OCI-LY1 (cell line): Measurements from ENCODE around the gene FSD1L.

Experiments
- H2AFZ ChIP-seq: fragments of 200-600 bp; sonication (generic), shearing (Covaris generic); 2 replicates; pipeline ENCODE4 v1.6.0; 2014; ENCODE audit warnings: antibody characterized with exemption, mild to moderate bottlenecking, low read length
- H3F3A ChIP-seq: fragments of 200-600 bp; sonication (generic), shearing (Covaris generic); 2 replicates; pipeline ENCODE4 v1.6.0; 2014; ENCODE audit warnings: mild to moderate bottlenecking, antibody characterized with exemption, low read length, moderate library complexity; ENCODE audit not compliant: insufficient read depth
- H3K27ac ChIP-seq: fragments of 200-600 bp; sonication (generic); 2 replicates; pipeline ENCODE4 v1.5.1; 2014; ENCODE audit warnings: low read length, mixed run types, mild to moderate bottlenecking, low read depth; ENCODE audit not compliant: poor library complexity, severe bottlenecking
- H3K27me3 ChIP-seq: fragments of 200-600 bp; sonication (generic); 2 replicates; pipeline ENCODE4 v1.6.0; 2014; ENCODE audit warnings: antibody characterized with exemption, mild to moderate bottlenecking, low read length, moderate library complexity; ENCODE audit not compliant: insufficient read depth
- H3K36me3 ChIP-seq: fragments of 200-600 bp; sonication (generic); 2 replicates; pipeline ENCODE4 v1.6.1; 2014; ENCODE audit warnings: mild to moderate bottlenecking, antibody characterized with exemption, low read length, moderate library complexity, mixed read lengths; ENCODE audit not compliant: insufficient read depth
- H3K4me1 ChIP-seq: fragments of 200-600 bp; sonication (generic); 2 replicates; pipeline ENCODE4 v1.5.1; 2014; ENCODE audit warnings: mild to moderate bottlenecking, low read length, moderate library complexity; ENCODE audit not compliant: insufficient read depth, severe bottlenecking
- H3K4me2 ChIP-seq: fragments of 200-600 bp; sonication (generic), shearing (Covaris generic); 2 replicates; pipeline ENCODE4 v1.6.1; 2014; ENCODE audit warnings: low read length
- H3K4me3 ChIP-seq: fragments of 200-600 bp; sonication (generic); 2 replicates; pipeline ENCODE4 v1.5.1; 2014; ENCODE audit warnings: low read length, low read depth, mild to moderate bottlenecking, mixed read lengths; ENCODE audit not compliant: poor library complexity, severe bottlenecking
- H3K79me2 ChIP-seq: fragments of 200-600 bp; shearing (Covaris generic); 2 replicates; pipeline ENCODE4 v1.6.1; 2016; ENCODE audit warnings: mixed run types, low read length, mixed read lengths; ENCODE audit not compliant: insufficient read depth
- H3K9ac ChIP-seq: fragments of 200-600 bp; sonication (generic), shearing (Covaris generic); 2 replicates; pipeline ENCODE4 v1.6.1; 2014; ENCODE audit warnings: mild to moderate bottlenecking, low read length, mixed read lengths
- H3K9me2 ChIP-seq: fragments of 200-600 bp; sonication (generic), shearing (Covaris generic); 2 replicates; pipeline ENCODE4 v1.6.1; 2014; ENCODE audit warnings: low read depth, mild to moderate bottlenecking, low read length, mixed read lengths
- H3K9me3 ChIP-seq: fragments of 200-600 bp; shearing (Covaris generic); 2 replicates; pipeline ENCODE4 v1.6.1; 2014; ENCODE audit warnings: low read length, mixed read lengths
- H4K20me1 ChIP-seq: fragments of 200-600 bp; sonication (generic), shearing (Covaris generic); 2 replicates; pipeline ENCODE4 v1.6.0; 2016; ENCODE audit warnings: mild to moderate bottlenecking, low read length; ENCODE audit not compliant: insufficient read depth
- EZH2 ChIP-seq: fragments of 200-600 bp; sonication (generic), shearing (Covaris generic); IDR thresholded peaks from 2 replicates; pipeline ENCODE4 v1.8.0; 2017; ENCODE audit warnings: borderline replicate concordance, mixed run types, mild to moderate bottlenecking, antibody characterized with exemption, low read length, moderate library complexity, mixed read lengths
- TF ChIP-seq, protein P1 (sequence below): fragments of 200-600 bp; sonication (generic), shearing (Covaris generic); IDR thresholded peaks from 2 replicates; pipeline ENCODE4 v1.5.1; 2017; ENCODE audit warnings: mild to moderate bottlenecking, antibody characterized with exemption, low read length, moderate library complexity, mixed read lengths

FSD1L gene

DNA sequence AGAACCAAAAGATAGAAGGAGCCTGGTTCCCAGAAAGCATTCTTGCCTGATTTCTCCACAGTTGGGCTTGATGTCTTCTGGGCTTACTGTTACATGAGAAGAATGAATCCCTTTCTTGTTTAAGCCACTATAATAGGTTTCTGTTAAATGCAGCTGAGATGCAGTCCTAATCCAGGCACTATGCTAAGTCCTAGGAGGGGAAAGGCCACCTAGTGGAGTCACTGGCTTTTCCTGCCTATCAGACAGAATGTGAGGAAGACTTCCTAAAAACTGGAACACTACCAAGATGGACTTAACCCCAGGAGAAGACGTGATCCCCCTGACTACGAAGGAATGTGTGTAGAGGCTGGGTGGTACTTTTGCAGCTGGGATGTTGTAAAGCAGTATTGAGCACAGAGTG lies 34.3 kb upstream of the FSD1L start:
- no peak overlapping the region for H2AFZ ChIP-seq
- H4K20me1 ChIP-seq, result no peaks in the 10 kb centered on the region
- H3K27me3 ChIP-seq, result no peaks in the 10 kb centered on the region
- H3K9me3 ChIP-seq, result no peaks in the 10 kb centered on the region
- H3K27ac ChIP-seq, result no peak overlapping the region
- H3K4me3 ChIP-seq, result no peak overlapping the region
- H3F3A ChIP-seq, result no peaks in the 10 kb centered on the region
- no peaks in the 10 kb centered on the region for H3K79me2 ChIP-seq
- H3K9ac ChIP-seq, result no peak overlapping the region
- no peaks in the 10 kb centered on the region for H3K36me3 ChIP-seq
- no peaks in the 10 kb centered on the region for H3K9me2 ChIP-seq
- H3K4me2 ChIP-seq, result no peak overlapping the region
- H3K4me1 ChIP-seq, result peaks cover 4% of the 10 kb centered on the region
- no peak for TF ChIP-seq EZH2
- TF ChIP-seq, protein P1, sequence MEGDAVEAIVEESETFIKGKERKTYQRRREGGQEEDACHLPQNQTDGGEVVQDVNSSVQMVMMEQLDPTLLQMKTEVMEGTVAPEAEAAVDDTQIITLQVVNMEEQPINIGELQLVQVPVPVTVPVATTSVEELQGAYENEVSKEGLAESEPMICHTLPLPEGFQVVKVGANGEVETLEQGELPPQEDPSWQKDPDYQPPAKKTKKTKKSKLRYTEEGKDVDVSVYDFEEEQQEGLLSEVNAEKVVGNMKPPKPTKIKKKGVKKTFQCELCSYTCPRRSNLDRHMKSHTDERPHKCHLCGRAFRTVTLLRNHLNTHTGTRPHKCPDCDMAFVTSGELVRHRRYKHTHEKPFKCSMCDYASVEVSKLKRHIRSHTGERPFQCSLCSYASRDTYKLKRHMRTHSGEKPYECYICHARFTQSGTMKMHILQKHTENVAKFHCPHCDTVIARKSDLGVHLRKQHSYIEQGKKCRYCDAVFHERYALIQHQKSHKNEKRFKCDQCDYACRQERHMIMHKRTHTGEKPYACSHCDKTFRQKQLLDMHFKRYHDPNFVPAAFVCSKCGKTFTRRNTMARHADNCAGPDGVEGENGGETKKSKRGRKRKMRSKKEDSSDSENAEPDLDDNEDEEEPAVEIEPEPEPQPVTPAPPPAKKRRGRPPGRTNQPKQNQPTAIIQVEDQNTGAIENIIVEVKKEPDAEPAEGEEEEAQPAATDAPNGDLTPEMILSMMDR, result peak; percentile 19; the same call in 1 of the 2 replicates

GRCh38 chr9:105414947-105415661 lies 32.7 kb upstream of the FSD1L start:
- Histone ChIP-seq H3K27ac (no peak overlapping the region), H3K9ac (no peak overlapping the region), H3K27me3 (no peaks in the 10 kb centered on the region), H3K9me3 (no peaks in the 10 kb centered on the region), H2AFZ (no peak overlapping the region), H3K4me3 (no peak overlapping the region), H3K79me2 (no peaks in the 10 kb centered on the region), H3K4me1 (peaks cover 4% of the 10 kb centered on the region), H3K36me3 (no peaks in the 10 kb centered on the region), H3K4me2 (peak overlapping the region; percentile 33), H3F3A (no peaks in the 10 kb centered on the region), H4K20me1 (no peaks in the 10 kb centered on the region), H3K9me2 (no peaks in the 10 kb centered on the region)
- TF ChIP-seq, protein P1, result peak; percentile 96
- TF ChIP-seq EZH2, result no peak

- Histone ChIP-seq H3F3A (no peaks in the 10 kb centered on the region), H3K4me3 (no peak overlapping the region), H3K4me1 (peaks cover 4% of the 10 kb centered on the region), H3K79me2 (no peaks in the 10 kb centered on the region), H2AFZ (no peak overlapping the region), H3K36me3 (no peaks in the 10 kb centered on the region), H3K27ac (no peak overlapping the region), H3K4me2 (no peak overlapping the region), H3K9me3 (no peaks in the 10 kb centered on the region), H3K27me3 (no peaks in the 10 kb centered on the region), H4K20me1 (no peaks in the 10 kb centered on the region), H3K9ac (no peak overlapping the region), H3K9me2 (no peaks in the 10 kb centered on the region)
- TF ChIP-seq EZH2, result no peak
- TF ChIP-seq, protein P1, result no peak
Observed at GRCh38 chr9:105415662-105415980, 32.2 kb upstream of the FSD1L start.
